GM13976 (cell line): ENCODE results near the gene PPP3R1.

Source experiments
- DNase-seq: peaks from one replicate; pipeline ENCODE4 v3.0.0; 2012; ENCODE audit warnings: low spot score
- in situ Hi-C: fragments of 300-500 bp; cut with MboI; formaldehyde crosslinking; loops from one replicate; pipeline ENCODE4 v1.12.0; 2022; ENCODE audit warnings: low sequenced_read_pairs, mixed read lengths, inconsistent platforms; ENCODE audit not compliant: unreplicated experiment
- TF ChIP-seq, protein P1 (sequence below): IDR thresholded peaks from 2 replicates; pipeline ENCODE4 v1.5.1; 2012; ENCODE audit warnings: borderline replicate concordance, mild to moderate bottlenecking; ENCODE audit not compliant: insufficient read depth; ENCODE audit errors: extremely low read depth, missing control alignments, control extremely low read depth

Gene PPP3R1

GRCh38 chr2:68234405-68234804 is 17.9 kb downstream of the PPP3R1 start:
- DNase-seq: no peak
- in situ Hi-C loops: no loop called here
- TF ChIP-seq, protein P1, sequence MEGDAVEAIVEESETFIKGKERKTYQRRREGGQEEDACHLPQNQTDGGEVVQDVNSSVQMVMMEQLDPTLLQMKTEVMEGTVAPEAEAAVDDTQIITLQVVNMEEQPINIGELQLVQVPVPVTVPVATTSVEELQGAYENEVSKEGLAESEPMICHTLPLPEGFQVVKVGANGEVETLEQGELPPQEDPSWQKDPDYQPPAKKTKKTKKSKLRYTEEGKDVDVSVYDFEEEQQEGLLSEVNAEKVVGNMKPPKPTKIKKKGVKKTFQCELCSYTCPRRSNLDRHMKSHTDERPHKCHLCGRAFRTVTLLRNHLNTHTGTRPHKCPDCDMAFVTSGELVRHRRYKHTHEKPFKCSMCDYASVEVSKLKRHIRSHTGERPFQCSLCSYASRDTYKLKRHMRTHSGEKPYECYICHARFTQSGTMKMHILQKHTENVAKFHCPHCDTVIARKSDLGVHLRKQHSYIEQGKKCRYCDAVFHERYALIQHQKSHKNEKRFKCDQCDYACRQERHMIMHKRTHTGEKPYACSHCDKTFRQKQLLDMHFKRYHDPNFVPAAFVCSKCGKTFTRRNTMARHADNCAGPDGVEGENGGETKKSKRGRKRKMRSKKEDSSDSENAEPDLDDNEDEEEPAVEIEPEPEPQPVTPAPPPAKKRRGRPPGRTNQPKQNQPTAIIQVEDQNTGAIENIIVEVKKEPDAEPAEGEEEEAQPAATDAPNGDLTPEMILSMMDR: no peak

GRCh38 chr2:68231061-68231372 is 21.3 kb downstream of the PPP3R1 start:
- no peak for DNase-seq
- TF ChIP-seq, protein P1: no peak
- in situ Hi-C loops: no loop called here

DNA sequence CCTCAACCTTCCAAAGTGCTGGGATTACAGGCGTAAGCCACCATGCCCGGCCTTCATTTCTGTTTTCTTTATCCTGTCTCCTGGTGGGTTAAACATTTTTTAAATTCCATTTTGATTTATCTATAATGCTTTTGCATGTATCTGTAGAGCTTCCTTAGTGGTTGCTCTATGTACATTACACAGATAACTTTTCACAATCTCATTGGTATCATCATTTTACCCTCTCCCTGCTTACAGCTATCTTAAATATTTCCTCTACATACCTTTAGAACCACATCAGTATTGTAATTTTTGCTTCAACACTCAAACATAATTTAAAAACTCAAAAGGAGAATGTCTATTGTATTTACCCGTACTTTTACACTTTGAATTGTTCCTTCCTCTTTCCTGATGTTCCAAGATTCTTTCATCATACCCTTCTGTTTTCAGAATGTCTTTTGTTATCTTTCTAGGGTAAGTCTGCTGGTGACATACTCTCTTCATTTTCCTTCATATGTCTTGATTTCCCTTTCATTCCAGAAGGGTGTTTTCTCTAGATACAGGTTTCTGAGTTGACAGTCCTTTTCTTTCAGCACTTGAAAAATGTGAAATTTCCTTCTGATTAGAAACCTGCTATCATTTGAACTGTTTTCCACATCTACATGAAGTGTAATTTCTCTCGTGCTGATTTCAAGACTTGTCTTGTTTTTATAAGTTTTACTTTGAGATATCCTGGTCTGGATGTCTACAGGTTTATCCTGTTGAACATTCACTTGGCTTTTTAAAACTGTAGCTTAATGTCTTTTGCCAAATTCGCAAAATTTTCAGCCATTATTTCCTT is 21.9 kb downstream of the PPP3R1 start:
- DNase-seq: no peak
- in situ Hi-C loops: no loop called here
- TF ChIP-seq, protein P1: no peak

- DNase-seq: no peak
- TF ChIP-seq, protein P1: no peak
- in situ Hi-C loops: no loop called here
These were observed 25.5 kb downstream of the PPP3R1 start for GRCh38 chr2:68226794-68227193.

GRCh38 chr2:68225119-68225632 is 27.2 kb downstream of the PPP3R1 start:
- TF ChIP-seq, protein P1: peak; percentile 33
- in situ Hi-C loops: no loop called here
- no peak for DNase-seq

- TF ChIP-seq, protein P1: no peak
- DNase-seq: no peak
- in situ Hi-C loops: no loop called here
These were observed 28.9 kb downstream of the PPP3R1 start for GRCh38 chr2:68223419-68223818.
